H1 (cell line): Measurements from ENCODE around the gene LTC4S. TPM values are rescaled to one million over a fixed set of nuclear protein-coding genes. Genes with fewer than 3 reads are reported as not detected.

Experiments
- CTCF ChIA-PET: fragments of 300-600 bp; sonication (Branson Sonifier 250); formaldehyde crosslinking; loops from one replicate; lab custom pipeline; 2021; ENCODE audit not compliant: partially characterized antibody; lab: Charles Lee
- POLR2A ChIA-PET: fragments of 300-600 bp; sonication (Branson Sonifier 250); formaldehyde crosslinking; loops from one replicate; lab custom pipeline; 2021; ENCODE audit warnings: inconsistent platforms; ENCODE audit not compliant: partially characterized antibody; lab: Charles Lee
- DNase-seq, 2 experiments: peaks; one replicate each; pipeline versions ENCODE4 v3.0.0 to v3.0.0-alpha.2; 2010 to 2022; ENCODE audit warnings: low spot score in 2 of 2, low read depth in 1 of 2, mixed read lengths in 1 of 2
- FAIRE-seq: peaks from 2 replicates; lab custom pipeline; 2011; peaks lifted over from hg19 to GRCh38; lab: Jason Lieb, UNC
- H2AFZ ChIP-seq: 2 replicates; pipeline ENCODE4 v1.8.1; 2012; ENCODE audit warnings: low read length, inconsistent platforms
- H2AK5ac ChIP-seq: 2 replicates; pipeline ENCODE4 v1.6.1; 2013; ENCODE audit warnings: low read depth, low read length
- H2BK120ac ChIP-seq: replicated peaks from 2 replicates; pipeline ENCODE3; 2013; ENCODE audit warnings: low read depth, low read length, inconsistent platforms
- H2BK12ac ChIP-seq: 2 replicates; pipeline ENCODE4 v1.6.1; 2013; ENCODE audit warnings: low read depth, low read length
- H2BK15ac ChIP-seq: 2 replicates; pipeline ENCODE4 v1.6.1; 2013; ENCODE audit warnings: low read length
- H2BK20ac ChIP-seq: 2 replicates; pipeline ENCODE4 v1.6.1; 2013; ENCODE audit warnings: low read length
- H2BK5ac ChIP-seq: 2 replicates; pipeline ENCODE4 v1.6.1; 2013; ENCODE audit warnings: low read depth, low read length
- H3K14ac ChIP-seq: 2 replicates; pipeline ENCODE4 v1.6.1; 2013; ENCODE audit warnings: inconsistent platforms; ENCODE audit not compliant: insufficient read length
- H3K18ac ChIP-seq: 2 replicates; pipeline ENCODE4 v1.6.1; 2013; ENCODE audit warnings: low read length; ENCODE audit errors: extremely low read depth
- H3K23ac ChIP-seq: 2 replicates; pipeline ENCODE4 v1.6.1; 2013; ENCODE audit warnings: inconsistent platforms; ENCODE audit not compliant: insufficient read length
- H3K23me2 ChIP-seq: 2 replicates; pipeline ENCODE4 v1.6.1; 2013; ENCODE audit warnings: low read depth, low read length
- H3K27ac ChIP-seq: 2 replicates; pipeline ENCODE4 v1.6.1; 2011; ENCODE audit warnings: low read depth, low read length, inconsistent platforms
- H3K27me3 ChIP-seq, 4 experiments: replicated peaks in 1 of 4; 1 replicate in 1 of 4; 2 replicates in 3 of 4; pipeline versions ENCODE4 v1.6.1 to v1.8.1; 2011 to 2013; ENCODE audit warnings: low read length in 3 of 4, mild to moderate bottlenecking in 3 of 4, inconsistent platforms in 2 of 4, mixed read lengths in 2 of 4, moderate library complexity in 1 of 4; ENCODE audit not compliant: control insufficient read depth in 3 of 4, insufficient read depth in 3 of 4; ENCODE audit errors: extremely low read depth in 1 of 4
- H3K36me3 ChIP-seq, 4 experiments: 2 replicates each; pipeline versions ENCODE4 v1.6.1 to v1.8.1; 2011 to 2013; ENCODE audit warnings: mild to moderate bottlenecking in 4 of 4, low read length in 3 of 4, moderate library complexity in 2 of 4, control low read depth in 1 of 4, inconsistent platforms in 1 of 4; ENCODE audit not compliant: insufficient read depth in 4 of 4, control insufficient read depth in 2 of 4
- H3K4ac ChIP-seq: replicated peaks from 2 replicates; pipeline ENCODE3; 2013; ENCODE audit warnings: low read length, low read depth, mixed read lengths, inconsistent platforms; ENCODE audit not compliant: insufficient read length
- H3K4me1 ChIP-seq, 4 experiments: replicated peaks in 1 of 4; 1 replicate in 1 of 4; 2 replicates in 3 of 4; pipeline versions ENCODE4 v1.6.1 to v1.8.1; 2011 to 2013; ENCODE audit warnings: low read length in 3 of 4, inconsistent platforms in 2 of 4, mixed read lengths in 1 of 4; ENCODE audit not compliant: insufficient read depth in 4 of 4, control insufficient read depth in 3 of 4
- H3K4me2 ChIP-seq, 2 experiments: 2 replicates each; pipeline versions ENCODE4 v1.6.1 to v1.8.1; 2011 to 2013; ENCODE audit warnings: low read depth in 2 of 2, low read length in 2 of 2, control low read depth in 1 of 2, inconsistent platforms in 1 of 2, mild to moderate bottlenecking in 1 of 2; ENCODE audit not compliant: insufficient read depth in 1 of 2
- H3K4me3 ChIP-seq, 4 experiments: fragments of 200-600, 300-600 bp in 1 of 4; sonication (generic), shearing (Covaris generic), sonication (Bioruptor Twin) in 1 of 4; 2 replicates each; pipeline versions ENCODE4 v1.5.1 to v1.8.1; 2011 to 2016; ENCODE audit warnings: low read length in 4 of 4, low read depth in 3 of 4, control low read depth in 2 of 4, inconsistent platforms in 2 of 4, mild to moderate bottlenecking in 2 of 4, mixed read lengths in 1 of 4, moderate library complexity in 1 of 4; ENCODE audit not compliant: insufficient read depth in 2 of 4; ENCODE audit errors: extremely low read depth in 1 of 4
- H3K56ac ChIP-seq: replicated peaks from 2 replicates; pipeline ENCODE3; 2013; ENCODE audit warnings: low read depth, mild to moderate bottlenecking, mixed read lengths, low read length, inconsistent platforms; ENCODE audit not compliant: insufficient read length
- H3K79me1 ChIP-seq: 2 replicates; pipeline ENCODE4 v1.6.1; 2013; ENCODE audit warnings: low read depth, low read length, control low read depth
- H3K79me2 ChIP-seq, 2 experiments: 2 replicates each; pipeline versions ENCODE4 v1.6.1 to v1.8.1; 2012 to 2013; ENCODE audit warnings: low read length in 2 of 2, mild to moderate bottlenecking in 2 of 2, inconsistent platforms in 1 of 2; ENCODE audit not compliant: insufficient read depth in 2 of 2, control insufficient read depth in 1 of 2
- H3K9ac ChIP-seq, 4 experiments: replicated peaks in 1 of 4; 1 replicate in 1 of 4; 2 replicates in 3 of 4; pipeline versions ENCODE4 v1.6.1 to v1.8.1; 2011 to 2013; ENCODE audit warnings: low read depth in 3 of 4, low read length in 3 of 4, control low read depth in 2 of 4, mild to moderate bottlenecking in 2 of 4, moderate library complexity in 2 of 4, inconsistent platforms in 1 of 4; ENCODE audit errors: extremely low read depth in 1 of 4
- H3K9me3 ChIP-seq, 2 experiments: 2 replicates each; pipeline versions ENCODE4 v1.6.1 to v1.8.1; 2012 to 2013; ENCODE audit warnings: mild to moderate bottlenecking in 2 of 2, moderate library complexity in 2 of 2, control low read depth in 1 of 2, inconsistent platforms in 1 of 2, low read depth in 1 of 2, low read length in 1 of 2, mixed read lengths in 1 of 2; ENCODE audit not compliant: insufficient read depth in 2 of 2
- H4K20me1 ChIP-seq, 2 experiments: replicated peaks in 1 of 2; 2 replicates each; pipeline versions ENCODE3 to v1.8.1; 2011 to 2013; ENCODE audit warnings: inconsistent platforms in 2 of 2, low read length in 2 of 2, mild to moderate bottlenecking in 1 of 2; ENCODE audit not compliant: insufficient read depth in 2 of 2, control insufficient read depth in 1 of 2
- H4K5ac ChIP-seq: 2 replicates; pipeline ENCODE4 v1.6.1; 2013; ENCODE audit warnings: low read length, low read depth, mixed read lengths, inconsistent platforms; ENCODE audit not compliant: insufficient read length
- H4K8ac ChIP-seq: 2 replicates; pipeline ENCODE4 v1.8.0; 2013; ENCODE audit warnings: mild to moderate bottlenecking, moderate library complexity, low read length, inconsistent platforms; ENCODE audit not compliant: insufficient read depth; ENCODE audit errors: extremely low read depth
- H4K91ac ChIP-seq: replicated peaks from 2 replicates; pipeline ENCODE3; 2013; ENCODE audit warnings: low read length, mixed read lengths, inconsistent platforms; ENCODE audit not compliant: insufficient read length
- ASH2L ChIP-seq: fragments of 200-600, 300-600 bp; sonication (generic); IDR thresholded peaks from one replicate; pipeline ENCODE4 v1.7.1; 2017; ENCODE audit warnings: low read length
- EGR1 ChIP-seq: IDR thresholded peaks from 2 replicates; pipeline ENCODE4 v1.6.1; 2011; ENCODE audit warnings: low read depth, low read length, borderline replicate concordance
- WGBS, 2 experiments: shearing (Covaris generic) in 1 of 2; methylation state at CpG; one replicate each; pipeline versions ENCODE4 v1.1.6 to v1.1.7; 2013 to 2015; ENCODE audit warnings: low lambda C conversion rate in 2 of 2, mixed read lengths in 2 of 2, inconsistent platforms in 1 of 2, low coverage in 1 of 2, missing lambda C conversion rate in 1 of 2; ENCODE audit not compliant: insufficient replicate concordance in 2 of 2, insufficient coverage in 1 of 2, insufficient read length in 1 of 2; ENCODE audit errors: extremely low coverage in 1 of 2, missing lambda C conversion rate in 1 of 2; 5-methylcytosine and 5-hydroxymethylcytosine counted together
- polyA plus RNA-seq, 7 experiments: library from polyadenylated mRNA; depleted of rRNA in 3 of 7; stranded (reverse) in 5 of 7; unstranded in 2 of 7; fragments of >200 nt in 5 of 7; fragments of 200-250 nt in 2 of 7; gene quantifications; 1 replicate in 5 of 7; 2 replicates in 1 of 7; 4 replicates in 1 of 7; pipeline versions ENCODE4 v1.2.1 to v1.2.3, GENCODE V29; 2011 to 2013; ENCODE audit warnings: missing spikeins in 2 of 7, mixed read lengths in 2 of 7
- total RNA-seq: library from RNA; stranded (reverse); fragmentation: NEBNext Ultra II Directional; extraction: Animal tissue kit (Norgen Biotek cat#: 25700); gene quantifications from 2 replicates; pipeline ENCODE4 v1.2.1, GENCODE V29; 2021

LTC4S gene
- total and polyA plus RNA-seq, 2 of the 8 experiments (the other 6 are each of a cell fraction or from before 2014, with no cell fraction given): 2.2 to 3.7 TPM

GRCh38 chr5:179755022-179755421 lies 38.8 kb upstream of the LTC4S start:
- peaks cover 18 to 26% of the 10 kb centered on the region in 2 experiments for H4K20me1 ChIP-seq
- no peaks in the 10 kb centered on the region for H3K9me3 ChIP-seq
- WGBS, 2 experiments: 66% methylated on average over 2 of the region's 2 CpGs; no CpG with 5 or more reads in 1 of the 2 experiments
- H2BK12ac ChIP-seq: peak overlapping the region; percentile 77; the same call in 1 of the 2 replicates
- peaks cover 5 to 7% (median 5%) of the 10 kb centered on the region in 4 experiments; a peak in 6 of 7 replicates for H3K4me1 ChIP-seq
- peak; percentile 23 for TF ChIP-seq ASH2L
- no peak for TF ChIP-seq EGR1
- TF ChIP-seq, all 59 proteins: peak for 1
- ChIA-PET POLR2A (interaction anchor here (0.7 to 2.2 kb wide), 9 partner anchors 12 to 538 kb away, joined by 3 to 13 read pairs (median 3); partner anchors contain the start of genes HNRNPH1 and MAML1), CTCF (interaction anchor here (1.0 to 3.5 kb wide), 5 partner anchors 8 to 53 kb away, joined by 3 to 14 read pairs (median 3); no protein-coding TSS in a partner anchor)
- Histone ChIP-seq H3K18ac (no peak overlapping the region), H3K4ac (no peak overlapping the region), H3K4me2 (peak overlapping the region; percentile 33 to 59; a peak in 2 of 4 replicates), H3K14ac (no peak overlapping the region), H3K9ac (no peak overlapping the region), H3K79me2 (peaks cover 3 to 90% of the 10 kb centered on the region in 2 experiments), H4K91ac (no peak overlapping the region), H4K8ac (no peak overlapping the region), H2AFZ (no peak overlapping the region), H3K4me3 (no peak overlapping the region), H3K27me3 (no peaks in the 10 kb centered on the region), H3K79me1 (peaks cover 19% of the 10 kb centered on the region), H3K36me3 (no peaks in the 10 kb centered on the region), H2BK120ac (no peak overlapping the region), H3K27ac (no peak overlapping the region), H3K23ac (no peak overlapping the region), H2BK15ac (no peak overlapping the region), H3K23me2 (no peaks in the 10 kb centered on the region), H2AK5ac (peak overlapping the region; percentile 47; the same call in 1 of the 2 replicates), H3K56ac (no peak overlapping the region), H4K5ac (no peak overlapping the region), H2BK20ac (no peak overlapping the region), H2BK5ac (no peak overlapping the region)
- FAIRE-seq (peak; percentile 70), DNase-seq (no peak)
